ENCODE measurements around the gene MXI1.
"Not testable (repeated sequence)": the region's sequence is repeated elsewhere in the genome, so short reads cannot be mapped to it uniquely, and the experiment has no call there.

The MXI1 gene

GRCh38 chr10:110324201-110324804 is 116.9 kb downstream of the MXI1 start:
- no peak for DNase-seq

- no peak for DNase-seq
Measured at GRCh38 chr10:110324805-110325280, 117.4 kb downstream of the MXI1 start.

- no peak for DNase-seq
Measured at GRCh38 chr10:110326351-110327032, 119.1 kb downstream of the MXI1 start.

GRCh38 chr10:110327262-110327914 is 120.0 kb downstream of the MXI1 start:
- no peak for DNase-seq

- no peak for DNase-seq
Measured at GRCh38 chr10:110330675-110331074, 123.3 kb downstream of the MXI1 start.

GRCh38 chr10:110331226-110331795 is 123.9 kb downstream of the MXI1 start:
- DNase-seq: not testable (repeated sequence)

GRCh38 chr10:110334061-110334656 is 126.8 kb downstream of the MXI1 start:
- DNase-seq: no peak

GRCh38 chr10:110335314-110336064 is 128.1 kb downstream of the MXI1 start:
- DNase-seq: no peak

GRCh38 chr10:110336111-110336721 is 128.8 kb downstream of the MXI1 start:
- DNase-seq: no peak
